PC-9 (cell line): ENCODE data around the gene WASHC2A. TPM values are rescaled to one million over a fixed set of nuclear protein-coding genes. Genes with fewer than 3 reads are reported as not detected.
A peak's percentile ranks its signal among the peaks of the same experiment; 100 is the strongest.
"Not testable (repeated sequence)": the region's sequence is repeated elsewhere in the genome, so short reads cannot be mapped to it uniquely, and the experiment has no call there.

Experiments
- BruUV-seq: library from RNA; stranded (reverse); fragments of 400-500 nt; replicated peaks from 2 replicates; lab custom pipeline; 2021; lab: Mats Ljungman, UMichigan
- CTCF ChIA-PET: fragments of 300-600 bp; sonication (Branson Sonifier 250); formaldehyde crosslinking; loops from one replicate; lab custom pipeline; 2022; ENCODE audit warnings: antibody characterized with exemption; lab: Charles Lee
- POLR2A ChIA-PET: fragments of 300-600 bp; sonication (Branson Sonifier 250); formaldehyde crosslinking; loops from one replicate; lab custom pipeline; 2022; ENCODE audit warnings: antibody characterized with exemption; ENCODE audit not compliant: unreplicated experiment; lab: Charles Lee
- DNase-seq, 2 experiments: peaks; one replicate each; pipeline versions ENCODE4 v3.0.0 to v3.0.0-alpha.2; 2015 to 2022; ENCODE audit warnings: mixed read lengths in 1 of 2
- H2AFZ ChIP-seq: fragments of 200-600 bp; sonication (generic); 2 replicates; pipeline ENCODE4 v1.8.1; 2017; ENCODE audit warnings: antibody characterized with exemption
- H3F3A ChIP-seq: fragments of 200-600 bp; sonication (generic); 2 replicates; pipeline ENCODE4 v1.8.1; 2017; ENCODE audit warnings: antibody characterized with exemption, mild to moderate bottlenecking, low read depth; ENCODE audit not compliant: insufficient read depth
- H3K27ac ChIP-seq: fragments of 200-600 bp; sonication (generic); 2 replicates; pipeline ENCODE4 v1.6.1; 2016; ENCODE audit warnings: mixed run types
- H3K27me3 ChIP-seq: fragments of 200-600 bp; sonication (generic); 2 replicates; pipeline ENCODE4 v1.6.1; 2016; ENCODE audit warnings: low read depth, mixed run types; ENCODE audit not compliant: insufficient read depth
- H3K36me3 ChIP-seq: fragments of 200-600 bp; sonication (generic); 2 replicates; pipeline ENCODE4 v1.6.1; 2016; ENCODE audit warnings: low read depth, mixed run types
- H3K4me1 ChIP-seq: fragments of 200-600 bp; sonication (generic); replicated peaks from 2 replicates; pipeline ENCODE4 v1.6.1; 2016; ENCODE audit warnings: mixed run types; ENCODE audit not compliant: insufficient read depth
- H3K4me2 ChIP-seq: fragments of 200-600 bp; sonication (generic); 2 replicates; pipeline ENCODE4 v1.6.1; 2017; ENCODE audit warnings: mixed run types
- H3K4me3 ChIP-seq: fragments of 200-600 bp; sonication (generic); 2 replicates; pipeline ENCODE4 v1.6.1; 2016; ENCODE audit warnings: mixed run types
- H3K79me2 ChIP-seq: fragments of 200-600 bp; sonication (generic); 2 replicates; pipeline ENCODE4 v1.6.1; 2017; ENCODE audit warnings: low read depth, mixed run types
- H3K9me2 ChIP-seq: fragments of 200-600 bp; sonication (generic); 2 replicates; pipeline ENCODE4 v1.8.1; 2017; ENCODE audit warnings: mild to moderate bottlenecking; ENCODE audit not compliant: insufficient read depth
- H3K9me3 ChIP-seq: fragments of 200-600 bp; sonication (generic); 2 replicates; pipeline ENCODE4 v1.8.1; 2016; ENCODE audit warnings: low read depth; ENCODE audit not compliant: insufficient read depth
- H4K20me1 ChIP-seq: fragments of 200-600 bp; sonication (generic); 2 replicates; pipeline ENCODE4 v1.8.1; 2017; ENCODE audit not compliant: insufficient read depth
- EZH2 ChIP-seq: fragments of 200-600 bp; sonication (generic); IDR thresholded peaks from 2 replicates; pipeline ENCODE4 v1.8.0; 2017; ENCODE audit warnings: antibody characterized with exemption, low read depth
- intact Hi-C: fragments of 100-400 bp; cut with micrococcal nuclease; formaldehyde crosslinking; loops from one replicate; pipeline ENCODE4 v1.10.0; 2022; ENCODE audit not compliant: unreplicated experiment
- total RNA-seq: library from RNA; stranded (reverse); gene quantifications from 2 replicates; pipeline ENCODE4 v1.2.3, GENCODE V29; 2021
- TF ChIP-seq, protein P1 (sequence below): fragments of 200-600 bp; sonication (generic); conservative IDR thresholded peaks from 2 replicates; pipeline ENCODE4 v1.6.1; 2017; ENCODE audit warnings: mixed run types, antibody characterized with exemption, mild to moderate bottlenecking, moderate library complexity

WASHC2A gene
- total RNA-seq, 1 experiment from 2014 or later = 42.6 TPM

DNA sequence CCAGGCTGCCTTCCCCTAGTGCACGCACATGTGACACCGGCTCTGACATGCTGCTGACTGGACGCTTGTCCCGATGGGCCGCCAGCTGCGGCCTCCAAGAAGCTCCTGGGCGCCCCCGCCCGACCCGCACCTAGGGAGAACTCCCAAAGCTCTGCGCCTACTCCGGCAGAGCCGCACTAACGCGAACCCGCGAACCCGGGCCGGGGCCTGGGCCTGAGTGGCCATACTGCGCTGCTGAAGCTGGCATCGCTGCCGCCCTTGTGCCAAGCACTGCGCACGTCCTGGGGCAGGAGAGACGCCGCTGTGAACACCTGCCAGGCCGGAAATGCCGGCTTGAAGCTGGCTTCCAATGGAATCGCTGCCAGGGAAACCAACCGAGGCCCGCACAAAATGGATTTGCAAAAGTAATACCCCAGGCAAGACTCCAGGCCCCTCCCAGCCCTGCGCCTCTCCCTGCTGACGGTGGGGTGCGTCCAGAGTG lies 85.1 kb downstream of the WASHC2A start:
- Histone ChIP-seq H3K79me2 (no peaks in the 10 kb centered on the region), H3K9me3 (no peaks in the 10 kb centered on the region), H3K9me2 (no peaks in the 10 kb centered on the region), H3K4me1 (no peaks in the 10 kb centered on the region), H3F3A (no peaks in the 10 kb centered on the region), H3K27me3 (no peaks in the 10 kb centered on the region; the same call in 1 of the 2 replicates), H3K36me3 (no peaks in the 10 kb centered on the region), H3K4me3 (no peak overlapping the region), H3K27ac (no peak overlapping the region), H3K4me2 (no peak overlapping the region), H4K20me1 (no peaks in the 10 kb centered on the region), H2AFZ (no peak overlapping the region)
- intact Hi-C loops = no loop called here
- no TSS peak for BruUV-seq
- DNase-seq = peak in 1 of 2 experiments; percentile 2
- TF ChIP-seq, protein P1, sequence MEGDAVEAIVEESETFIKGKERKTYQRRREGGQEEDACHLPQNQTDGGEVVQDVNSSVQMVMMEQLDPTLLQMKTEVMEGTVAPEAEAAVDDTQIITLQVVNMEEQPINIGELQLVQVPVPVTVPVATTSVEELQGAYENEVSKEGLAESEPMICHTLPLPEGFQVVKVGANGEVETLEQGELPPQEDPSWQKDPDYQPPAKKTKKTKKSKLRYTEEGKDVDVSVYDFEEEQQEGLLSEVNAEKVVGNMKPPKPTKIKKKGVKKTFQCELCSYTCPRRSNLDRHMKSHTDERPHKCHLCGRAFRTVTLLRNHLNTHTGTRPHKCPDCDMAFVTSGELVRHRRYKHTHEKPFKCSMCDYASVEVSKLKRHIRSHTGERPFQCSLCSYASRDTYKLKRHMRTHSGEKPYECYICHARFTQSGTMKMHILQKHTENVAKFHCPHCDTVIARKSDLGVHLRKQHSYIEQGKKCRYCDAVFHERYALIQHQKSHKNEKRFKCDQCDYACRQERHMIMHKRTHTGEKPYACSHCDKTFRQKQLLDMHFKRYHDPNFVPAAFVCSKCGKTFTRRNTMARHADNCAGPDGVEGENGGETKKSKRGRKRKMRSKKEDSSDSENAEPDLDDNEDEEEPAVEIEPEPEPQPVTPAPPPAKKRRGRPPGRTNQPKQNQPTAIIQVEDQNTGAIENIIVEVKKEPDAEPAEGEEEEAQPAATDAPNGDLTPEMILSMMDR = no peak
- no peak for TF ChIP-seq EZH2
- POLR2A ChIA-PET = no interaction called here
- CTCF ChIA-PET = no interaction called here

DNA sequence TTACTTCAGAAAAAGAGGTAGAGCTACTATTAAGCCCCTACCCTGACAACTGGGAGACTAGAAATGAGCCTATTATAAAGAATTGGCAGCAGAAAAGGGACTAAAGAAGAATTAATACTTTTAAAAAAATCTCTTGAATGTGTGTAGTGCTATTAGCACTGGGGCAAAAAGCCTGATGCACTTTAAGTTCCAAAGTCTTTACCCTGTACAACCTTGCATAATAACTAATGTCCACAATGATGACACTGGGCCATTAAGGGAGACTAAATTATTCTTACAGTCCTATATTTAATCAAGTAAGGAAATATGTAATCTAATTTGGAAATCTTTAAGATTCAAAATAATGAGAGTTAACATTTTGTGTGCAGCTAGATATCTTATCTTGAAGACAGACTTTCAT lies 90.1 kb downstream of the WASHC2A start:
- POLR2A ChIA-PET, CTCF ChIA-PET, H3K4me1 ChIP-seq: not testable (repeated sequence)

GRCh38 chr10:50159856-50160255 lies 92.1 kb downstream of the WASHC2A start:
- H3F3A ChIP-seq, H3K4me3 ChIP-seq, H3K27ac ChIP-seq, BruUV-seq, H3K4me1 ChIP-seq, CTCF ChIA-PET, DNase-seq, H3K9me2 ChIP-seq, H2AFZ ChIP-seq, intact Hi-C loops, H3K4me2 ChIP-seq, H3K36me3 ChIP-seq, POLR2A ChIA-PET, H3K27me3 ChIP-seq, H4K20me1 ChIP-seq, H3K9me3 ChIP-seq, H3K79me2 ChIP-seq: not testable (repeated sequence)

More for the DNA sequence above, 90.1 kb downstream of the WASHC2A start:
- H3K27ac ChIP-seq, H2AFZ ChIP-seq, H3K79me2 ChIP-seq, intact Hi-C loops, H3K27me3 ChIP-seq, BruUV-seq, H4K20me1 ChIP-seq, H3K9me2 ChIP-seq, H3K4me2 ChIP-seq, H3K36me3 ChIP-seq, H3K9me3 ChIP-seq, H3F3A ChIP-seq, DNase-seq, H3K4me3 ChIP-seq: not testable (repeated sequence)

- intact Hi-C loops, BruUV-seq: not testable (repeated sequence)
Measured at GRCh38 chr10:50165038-50165437, 97.3 kb downstream of the WASHC2A start.

GRCh38 chr10:50167833-50168232 lies 100.1 kb downstream of the WASHC2A start:
- H3K4me1 ChIP-seq, H3K27ac ChIP-seq, intact Hi-C loops, H3K4me2 ChIP-seq, H2AFZ ChIP-seq, DNase-seq, H4K20me1 ChIP-seq, H3K4me3 ChIP-seq, H3K79me2 ChIP-seq, H3K9me2 ChIP-seq, H3K27me3 ChIP-seq, H3K36me3 ChIP-seq, H3K9me3 ChIP-seq, POLR2A ChIA-PET, CTCF ChIA-PET, BruUV-seq, H3F3A ChIP-seq: not testable (repeated sequence)

More at GRCh38 chr10:50165038-50165437, 97.3 kb downstream of the WASHC2A start:
- POLR2A ChIA-PET, H3K79me2 ChIP-seq, H3K36me3 ChIP-seq, H4K20me1 ChIP-seq, CTCF ChIA-PET, H3K4me2 ChIP-seq, H2AFZ ChIP-seq, H3K9me2 ChIP-seq, H3F3A ChIP-seq, H3K4me1 ChIP-seq, H3K9me3 ChIP-seq, H3K27me3 ChIP-seq, DNase-seq, H3K4me3 ChIP-seq, H3K27ac ChIP-seq: not testable (repeated sequence)

DNA sequence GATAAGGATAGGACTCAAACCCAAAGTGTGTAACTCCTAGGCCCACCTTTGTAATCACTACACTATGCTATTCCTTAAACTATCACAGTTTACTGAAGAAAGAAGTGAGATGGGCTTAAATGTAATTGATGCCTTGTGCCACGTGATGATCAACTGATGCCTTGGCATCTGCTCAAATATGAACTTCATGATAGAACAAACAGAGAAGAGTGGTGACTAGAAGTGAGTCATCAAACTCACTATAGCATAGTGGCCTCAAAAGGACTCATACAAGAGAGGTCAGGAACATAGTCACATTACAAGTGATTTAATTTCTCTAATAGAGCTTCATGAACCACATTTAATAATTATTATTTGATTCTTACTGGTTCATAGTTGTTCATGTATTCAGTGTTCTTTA lies 101.8 kb downstream of the WASHC2A start:
- H3K9me2 ChIP-seq, H3K27ac ChIP-seq, H3K4me1 ChIP-seq, H3K4me2 ChIP-seq, BruUV-seq, intact Hi-C loops, H3K36me3 ChIP-seq, H3K9me3 ChIP-seq, POLR2A ChIA-PET, CTCF ChIA-PET, H3F3A ChIP-seq, H4K20me1 ChIP-seq, H3K27me3 ChIP-seq, H2AFZ ChIP-seq, H3K79me2 ChIP-seq, H3K4me3 ChIP-seq: not testable (repeated sequence)
- DNase-seq = peak in 1 of 2 experiments; percentile 71
